Activated T-helper 17 cell treated with anti-CD3 and anti-CD28 coated beads, Interleukin-2, amount 50 U/mL, for 72 hours (primary cell): ENCODE measurements around the gene NGEF. TPM values are rescaled to one million over a fixed set of nuclear protein-coding genes. Genes with fewer than 3 reads are reported as not detected.
"Not testable (repeated sequence)": the region's sequence is repeated elsewhere in the genome, so short reads cannot be mapped to it uniquely, and the experiment has no call there.

Experiments used
- ATAC-seq: fragments of 150-1000 bp; cut with Tn5 transposase; replicated peaks from 2 replicates; pipeline ENCODE4 v1.10.0; 2021; ENCODE audit warnings: mild to moderate bottlenecking, moderate library complexity
- H3K27ac Mint-ChIP-seq: one replicate; pipeline ENCODE4 v1.8.0; 2022; ENCODE audit warnings: mixed read lengths
- H3K27me3 Mint-ChIP-seq: one replicate; pipeline ENCODE4 v1.8.0; 2022; ENCODE audit warnings: mixed read lengths
- H3K36me3 Mint-ChIP-seq: one replicate; pipeline ENCODE4 v1.8.0; 2022; ENCODE audit warnings: low read depth, mild to moderate bottlenecking, mixed read lengths
- H3K4me1 Mint-ChIP-seq: one replicate; pipeline ENCODE4 v1.8.0; 2022; ENCODE audit warnings: mixed read lengths
- H3K4me3 Mint-ChIP-seq: one replicate; pipeline ENCODE4 v1.8.0; 2022; ENCODE audit warnings: mild to moderate bottlenecking, mixed read lengths
- H3K9me3 Mint-ChIP-seq: one replicate; pipeline ENCODE4 v1.8.0; 2022; ENCODE audit warnings: mixed read lengths
- total RNA-seq, 2 donors: library from RNA; stranded (reverse); gene quantifications; one replicate each; pipeline ENCODE4 v1.2.3, GENCODE V29; 2022

Gene NGEF
- total RNA-seq, 2 donors from 2014 or later = 1.0 TPM; not detected in 1

DNA sequence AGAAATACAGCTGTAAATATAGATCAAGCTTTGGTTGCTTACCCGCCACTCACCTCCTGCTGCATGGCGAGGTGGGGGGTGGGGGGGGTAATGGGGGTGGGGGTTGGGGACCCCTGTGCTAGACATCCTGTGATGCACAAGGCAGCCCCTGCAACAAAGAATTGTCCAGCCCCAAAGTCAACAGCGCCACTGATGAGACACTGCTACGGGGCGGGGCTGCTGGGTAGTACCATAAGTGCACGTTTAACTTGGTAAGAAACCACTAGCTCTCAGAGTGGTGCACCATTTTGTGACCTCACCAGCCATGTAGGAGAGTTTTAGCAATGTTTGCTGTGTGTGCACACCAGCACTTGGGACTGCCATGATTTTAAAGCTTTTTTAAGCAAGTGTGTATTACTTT is 102.7 kb downstream of the NGEF start:
- Mint-ChIP-seq H3K27me3 (peaks cover 38% of the 10 kb centered on the region), H3K4me1 (no peaks in the 10 kb centered on the region), H3K27ac (no peak overlapping the region), H3K36me3 (no peaks in the 10 kb centered on the region), H3K9me3 (peaks cover 6% of the 10 kb centered on the region), H3K4me3 (no peak overlapping the region)
- ATAC-seq = no peak

DNA sequence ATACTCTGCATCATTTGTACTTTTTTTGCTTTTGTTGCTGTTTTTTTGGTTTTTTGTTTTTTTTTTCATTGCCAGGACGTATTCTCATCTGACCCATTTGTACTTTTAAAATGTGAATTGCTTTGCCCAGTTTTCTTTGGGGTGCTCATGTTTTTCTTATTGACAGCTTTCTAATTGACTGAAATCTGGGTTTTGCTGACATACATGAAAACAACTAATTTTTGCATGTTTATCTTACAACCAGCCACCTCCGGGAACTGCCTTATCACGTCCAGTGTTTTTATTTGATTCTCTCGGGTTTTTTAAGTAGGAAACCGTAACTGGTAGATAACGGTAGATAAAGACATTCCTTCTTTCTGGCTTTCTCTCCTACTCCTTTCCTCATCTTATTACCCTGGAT is 104.4 kb downstream of the NGEF start:
- Mint-ChIP-seq H3K27me3 (peaks cover 30% of the 10 kb centered on the region), H3K9me3 (peaks cover 6% of the 10 kb centered on the region), H3K4me3 (no peak overlapping the region), H3K27ac (no peak overlapping the region), H3K36me3 (no peaks in the 10 kb centered on the region), H3K4me1 (no peaks in the 10 kb centered on the region)
- ATAC-seq = no peak

DNA sequence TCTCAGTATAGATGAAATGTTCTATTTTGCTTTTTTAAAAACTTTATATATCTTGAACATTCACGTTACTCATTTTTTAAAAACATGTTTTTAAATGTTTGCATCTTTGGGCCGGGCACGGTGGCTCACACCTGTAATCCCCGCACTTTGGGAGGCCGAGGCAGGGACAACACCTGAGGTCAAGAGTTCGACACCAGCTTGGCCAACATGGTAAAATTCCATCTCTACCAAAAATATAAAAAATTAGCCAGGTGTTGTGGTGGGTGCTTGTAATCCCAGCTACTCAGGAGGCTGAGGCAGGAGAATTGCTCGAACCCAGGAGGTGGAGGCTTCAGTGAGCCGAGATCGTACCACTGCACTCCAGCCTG is 105.4 kb downstream of the NGEF start:
- H3K27me3 Mint-ChIP-seq = peaks cover 23% of the 10 kb centered on the region
- not testable (repeated sequence) for H3K4me1 Mint-ChIP-seq

DNA sequence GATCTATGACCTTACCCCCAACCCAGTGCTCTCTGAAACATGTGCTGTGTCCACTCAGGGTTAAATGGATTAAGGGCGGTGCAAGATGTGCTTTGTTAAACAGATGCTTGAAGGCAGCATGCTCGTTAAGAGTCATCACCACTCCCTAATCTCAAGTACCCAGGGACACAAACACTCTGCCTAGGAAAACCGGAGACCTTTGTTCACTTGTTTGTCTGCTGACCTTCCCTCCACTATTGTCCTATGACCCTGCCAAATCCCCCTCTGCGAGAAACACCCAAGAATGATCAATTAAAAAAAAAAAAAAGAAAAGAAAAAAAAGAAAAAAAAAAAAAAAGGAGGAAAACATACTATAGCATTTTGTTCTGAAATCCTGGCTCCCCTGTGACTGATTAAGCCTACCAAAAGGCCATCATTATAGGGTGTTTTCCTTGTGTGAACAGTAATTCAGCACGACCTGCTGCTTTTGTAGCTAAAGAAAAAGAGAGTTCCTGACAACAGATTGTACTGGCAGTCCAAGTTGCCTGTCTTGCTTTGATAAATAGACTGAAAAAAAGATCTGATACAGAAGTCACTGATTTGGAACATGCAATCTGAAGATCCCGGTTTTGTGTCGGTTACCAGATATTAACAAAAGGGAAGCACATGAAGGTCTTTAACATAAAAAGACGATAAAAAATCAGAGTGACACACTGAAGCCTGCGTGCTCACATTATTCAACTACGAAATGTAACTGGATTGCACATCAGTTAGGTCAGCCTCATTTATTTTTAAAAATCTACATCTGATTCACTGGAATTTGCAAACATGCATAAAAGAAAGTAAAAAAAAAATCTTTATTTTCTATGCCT is 106.0 kb downstream of the NGEF start:
- H3K27ac Mint-ChIP-seq, H3K36me3 Mint-ChIP-seq, H3K4me1 Mint-ChIP-seq, H3K4me3 Mint-ChIP-seq, ATAC-seq, H3K9me3 Mint-ChIP-seq: not testable (repeated sequence)
- H3K27me3 Mint-ChIP-seq = peaks cover 19% of the 10 kb centered on the region

More for the DNA sequence above, 105.4 kb downstream of the NGEF start:
- not testable (repeated sequence) for H3K9me3 Mint-ChIP-seq, H3K36me3 Mint-ChIP-seq, H3K27ac Mint-ChIP-seq, ATAC-seq, H3K4me3 Mint-ChIP-seq

DNA sequence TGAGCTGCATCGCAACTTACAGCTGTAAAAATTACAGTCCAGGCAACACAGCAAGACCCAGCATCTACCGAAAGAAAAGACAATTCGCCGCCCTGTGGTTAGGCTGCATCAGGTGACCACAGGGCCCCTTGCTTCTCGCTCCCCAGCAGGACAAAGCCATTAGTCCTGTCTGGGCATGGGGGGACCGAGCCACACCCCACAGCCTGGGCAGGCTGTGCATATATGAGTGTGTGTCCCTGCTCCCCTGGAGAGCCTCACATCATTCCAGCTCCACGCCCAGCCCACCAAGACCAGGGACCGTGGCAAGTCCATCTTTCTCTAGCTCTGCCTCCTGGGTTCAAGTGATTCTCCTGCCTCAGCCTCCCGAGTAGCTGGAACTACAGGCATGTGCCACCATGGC is 109.1 kb downstream of the NGEF start:
- ATAC-seq = no peak
- no peaks in the 10 kb centered on the region for H3K4me1 Mint-ChIP-seq
- no peak overlapping the region for H3K27ac Mint-ChIP-seq
- peaks cover 4% of the 10 kb centered on the region for H3K27me3 Mint-ChIP-seq
- H3K36me3 Mint-ChIP-seq = no peaks in the 10 kb centered on the region
- H3K4me3 Mint-ChIP-seq = no peak overlapping the region
- no peaks in the 10 kb centered on the region for H3K9me3 Mint-ChIP-seq

DNA sequence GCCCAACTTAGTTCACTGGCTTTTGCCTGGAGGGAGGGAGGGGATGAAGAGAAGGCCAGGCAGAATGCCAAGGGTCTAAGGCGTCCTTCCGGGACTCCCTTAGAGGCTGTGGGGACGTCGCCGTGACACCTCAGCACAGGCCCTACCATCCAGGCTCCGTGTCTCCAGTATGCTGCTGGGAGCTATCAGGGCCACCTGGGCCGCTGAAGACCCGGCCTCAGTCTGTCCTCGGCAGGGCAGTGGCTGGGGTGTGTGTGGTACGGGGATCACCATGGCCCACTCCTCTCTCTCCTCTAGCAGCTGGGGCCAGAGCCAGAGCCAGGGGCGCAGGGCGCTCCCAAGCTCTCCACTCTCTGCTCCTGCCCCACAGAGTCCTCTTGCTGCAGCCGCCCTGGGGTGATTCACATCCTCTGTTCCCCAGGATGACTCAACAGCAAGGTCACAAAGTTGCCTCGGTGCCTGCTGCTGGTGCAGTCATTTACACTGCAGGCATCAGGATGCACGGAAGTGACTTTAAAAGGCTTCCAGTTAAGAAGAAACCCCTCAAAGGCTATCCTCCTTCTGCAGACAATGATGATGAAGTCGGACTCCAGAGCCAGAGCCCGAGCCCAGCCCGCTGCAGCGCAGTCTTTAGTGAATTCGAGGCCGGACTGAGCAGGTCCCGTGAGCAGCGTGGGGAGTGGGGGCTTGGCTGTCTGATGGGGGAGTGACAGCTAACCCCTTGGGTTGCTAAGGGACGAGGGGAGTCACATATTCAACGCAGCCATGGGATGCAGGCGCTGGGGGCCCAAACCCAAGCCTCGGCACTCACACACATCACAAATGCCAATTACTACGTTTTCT is 111.1 kb downstream of the NGEF start:
- peak; percentile 85 for ATAC-seq
- H3K9me3 Mint-ChIP-seq = no peaks in the 10 kb centered on the region
- H3K36me3 Mint-ChIP-seq = no peaks in the 10 kb centered on the region
- no peaks in the 10 kb centered on the region for H3K27me3 Mint-ChIP-seq
- no peak overlapping the region for H3K4me3 Mint-ChIP-seq
- no peak overlapping the region for H3K27ac Mint-ChIP-seq
- H3K4me1 Mint-ChIP-seq = no peaks in the 10 kb centered on the region

DNA sequence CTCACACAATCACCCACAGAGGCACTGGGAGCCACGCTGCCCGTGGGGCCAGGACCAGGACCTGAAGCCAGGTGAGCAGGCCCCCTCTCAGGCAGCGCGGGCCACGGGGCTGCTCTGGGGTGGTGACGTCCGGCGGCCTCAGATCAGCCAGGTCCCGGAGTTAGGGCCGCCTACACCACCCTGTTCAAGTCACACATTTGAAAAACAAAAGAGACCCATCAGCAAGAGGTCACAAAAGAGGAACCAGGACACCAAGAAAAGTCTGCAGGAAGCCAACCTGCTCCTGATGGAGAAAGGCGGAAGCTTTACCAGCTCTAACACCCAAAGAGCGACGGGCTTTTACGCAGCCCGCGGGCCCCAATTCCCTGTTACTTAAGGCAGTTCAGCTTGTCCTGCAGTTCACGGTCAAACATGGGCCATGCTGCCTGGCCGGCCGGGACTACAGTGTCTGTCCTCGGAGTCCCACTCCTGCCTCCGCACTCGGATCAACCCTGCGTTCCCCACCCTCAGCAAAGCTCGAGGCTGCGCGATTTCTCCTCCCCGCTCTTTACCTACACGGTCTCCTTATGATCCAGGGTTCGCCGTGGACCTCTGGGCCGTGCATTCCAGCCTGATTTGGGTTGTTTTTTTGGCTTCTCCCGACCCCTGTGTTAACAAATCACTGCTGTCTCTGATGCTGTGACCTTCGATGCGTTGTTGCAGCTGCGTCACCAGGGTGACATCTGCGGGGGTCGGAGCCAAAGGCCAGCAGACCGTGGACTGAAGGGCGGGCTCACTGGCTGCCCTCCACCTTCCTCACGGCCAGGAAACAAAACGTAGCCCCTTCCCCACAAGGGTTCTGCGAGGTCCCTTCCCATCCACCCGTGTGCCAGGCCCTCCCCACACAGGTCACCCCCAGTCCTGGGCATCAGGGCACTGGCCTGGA is 112.0 kb downstream of the NGEF start:
- Mint-ChIP-seq H3K4me1 (no peaks in the 10 kb centered on the region), H3K4me3 (no peak overlapping the region), H3K9me3 (no peaks in the 10 kb centered on the region), H3K36me3 (no peaks in the 10 kb centered on the region), H3K27me3 (no peaks in the 10 kb centered on the region), H3K27ac (no peak overlapping the region)
- no peak for ATAC-seq

DNA sequence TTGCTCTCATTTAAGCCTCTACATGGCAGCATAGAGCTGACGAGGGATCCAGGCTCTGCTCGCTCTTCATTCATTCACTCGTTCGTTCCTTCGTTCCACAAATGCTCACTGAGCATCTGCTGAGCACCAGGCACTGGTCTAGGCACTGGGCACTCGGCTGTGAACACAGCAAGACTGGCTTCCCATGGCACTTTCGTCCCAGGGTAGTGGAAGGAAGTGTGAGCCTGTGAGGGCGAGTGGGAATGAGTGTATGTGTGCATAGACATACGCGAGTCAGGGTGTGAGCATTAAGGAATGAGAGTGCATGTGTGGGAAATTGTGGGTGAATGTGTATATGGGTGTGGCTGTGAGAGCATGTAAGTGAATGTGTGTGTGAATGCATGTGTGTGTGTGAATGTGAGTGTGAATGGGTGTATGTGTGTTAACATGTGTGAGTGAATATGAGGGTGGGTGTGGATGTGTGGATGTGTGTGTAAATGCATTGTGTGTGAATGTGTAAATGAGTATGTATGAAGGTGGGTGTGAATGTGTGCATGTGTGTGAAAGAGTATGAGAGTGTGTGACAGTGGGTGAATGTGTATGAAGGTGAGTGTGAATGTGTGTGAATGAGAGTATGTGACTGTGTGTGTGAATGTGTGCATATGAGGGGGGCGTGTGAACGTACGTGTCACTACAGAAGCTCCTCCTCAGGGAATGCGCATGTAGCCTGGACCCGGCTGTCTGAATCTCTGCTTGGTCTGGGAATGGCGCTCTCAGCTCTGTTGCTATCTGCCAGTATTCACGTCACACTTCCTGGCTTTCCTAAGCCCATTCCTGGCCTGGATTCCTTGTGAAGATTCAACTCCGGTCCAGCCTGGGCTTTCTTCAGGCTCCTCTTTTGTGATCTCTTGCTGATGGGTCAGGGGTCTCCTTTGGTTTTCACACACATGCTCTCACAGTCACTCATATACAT is 114.2 kb downstream of the NGEF start:
- no peak overlapping the region for H3K27ac Mint-ChIP-seq
- ATAC-seq = no peak
- H3K27me3 Mint-ChIP-seq = no peaks in the 10 kb centered on the region
- H3K4me1 Mint-ChIP-seq = no peaks in the 10 kb centered on the region
- H3K9me3 Mint-ChIP-seq = no peaks in the 10 kb centered on the region
- H3K36me3 Mint-ChIP-seq = no peaks in the 10 kb centered on the region
- no peak overlapping the region for H3K4me3 Mint-ChIP-seq

DNA sequence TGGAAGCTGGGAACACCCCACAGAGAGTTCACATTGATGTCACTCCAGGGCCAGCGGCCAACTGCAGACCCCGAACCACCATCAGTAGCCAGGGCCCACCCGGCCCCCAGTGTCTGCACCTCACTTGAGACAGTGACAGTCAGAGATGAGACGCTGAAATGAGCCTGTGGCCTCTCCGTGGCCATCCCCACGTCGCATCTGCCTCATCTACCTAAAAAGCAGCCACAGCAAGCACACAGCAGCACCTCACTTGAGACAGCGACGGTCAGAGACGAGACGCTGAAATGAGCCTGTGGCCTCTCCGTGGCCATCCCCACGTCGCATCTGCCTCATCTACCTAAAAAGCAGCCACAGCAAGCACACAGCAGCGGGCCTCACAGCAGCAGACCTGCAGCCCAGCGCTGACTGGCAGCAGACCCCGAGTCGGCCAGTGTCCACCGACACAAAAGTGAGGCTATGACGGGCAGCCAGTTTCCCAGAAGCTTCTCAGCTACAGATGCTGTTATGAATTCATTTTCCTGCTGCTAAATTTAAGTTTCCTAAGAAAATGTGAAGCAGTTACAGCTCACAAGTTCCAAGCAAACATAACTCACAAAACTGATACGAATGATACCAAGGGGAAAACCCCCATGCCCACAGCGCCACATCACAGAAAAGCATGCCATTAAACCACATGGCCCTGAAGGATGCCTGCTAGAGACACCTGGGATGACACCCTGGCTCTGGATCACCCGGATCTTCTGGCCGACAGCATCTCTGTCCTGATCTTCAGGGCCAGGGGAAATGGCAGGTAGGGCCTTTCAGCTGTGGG is 115.3 kb downstream of the NGEF start:
- ATAC-seq = peak; percentile 82
- Mint-ChIP-seq H3K27ac (no peak overlapping the region), H3K27me3 (no peaks in the 10 kb centered on the region), H3K36me3 (no peaks in the 10 kb centered on the region), H3K9me3 (no peaks in the 10 kb centered on the region), H3K4me3 (no peak overlapping the region), H3K4me1 (no peaks in the 10 kb centered on the region)

DNA sequence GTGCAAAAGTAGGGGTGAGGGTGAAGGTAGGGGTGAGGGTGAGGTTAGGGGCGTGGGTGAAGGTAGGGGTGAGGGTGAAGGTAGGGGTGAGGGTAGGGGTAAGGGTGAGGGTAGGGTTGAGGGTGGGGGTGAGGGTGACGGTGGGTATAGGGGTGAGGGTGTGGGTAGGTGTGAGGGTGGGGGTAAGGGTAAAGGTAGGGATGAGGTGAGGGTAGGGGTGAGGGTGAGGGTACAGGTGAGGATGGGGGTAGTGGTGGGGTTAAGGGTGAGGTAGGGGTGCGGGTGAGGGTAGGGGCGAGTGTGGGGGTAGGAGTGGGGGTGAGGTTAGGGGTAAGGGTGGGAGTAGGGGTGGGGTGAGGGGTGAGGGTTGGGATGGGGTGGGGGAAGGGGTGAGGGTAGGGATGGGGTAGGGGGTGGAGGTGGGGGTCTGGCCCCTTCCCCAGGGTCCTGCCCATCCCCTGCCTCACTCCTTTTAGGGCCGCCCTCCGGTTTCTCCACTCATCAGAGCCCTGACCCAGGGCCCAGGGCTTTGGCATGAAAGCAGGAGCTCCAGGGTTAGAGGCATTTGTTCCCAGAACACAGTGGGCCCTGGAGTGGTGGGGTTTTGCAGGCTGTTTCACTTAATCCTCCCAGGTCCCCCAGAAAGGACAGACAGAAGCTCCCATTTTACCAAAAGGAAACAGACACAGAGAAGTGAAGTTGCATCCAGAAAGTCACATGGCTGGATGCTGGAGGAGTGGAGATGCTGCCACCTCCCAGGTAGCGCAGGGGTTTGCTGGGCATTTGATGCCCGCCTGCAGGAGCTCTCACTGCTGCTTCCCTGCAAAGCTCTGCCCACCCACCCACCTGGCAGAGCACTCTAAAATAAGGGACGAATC is 116.1 kb downstream of the NGEF start:
- H3K27ac Mint-ChIP-seq = no peak overlapping the region
- no peaks in the 10 kb centered on the region for H3K4me1 Mint-ChIP-seq
- no peak for ATAC-seq

DNA sequence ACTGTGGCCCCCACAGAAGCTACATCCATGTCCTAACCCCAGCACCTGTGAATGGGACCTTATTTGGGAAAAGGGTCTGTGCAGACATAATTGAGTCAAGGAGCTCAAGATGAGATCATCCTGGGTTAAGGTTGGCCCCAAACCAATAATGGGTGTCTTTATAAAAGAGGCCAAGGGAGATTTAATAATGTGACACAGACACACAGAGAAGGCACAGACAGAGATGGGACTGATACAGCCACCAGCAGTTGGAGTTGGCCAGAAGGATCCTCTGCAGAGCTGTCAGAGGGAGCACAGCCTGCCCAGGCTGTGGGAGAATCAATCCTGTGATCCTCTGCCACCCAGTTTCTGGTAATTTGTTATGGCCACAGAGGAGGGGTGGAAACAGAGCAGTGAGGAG is 116.9 kb downstream of the NGEF start:
- Mint-ChIP-seq H3K27me3 (peaks cover 9% of the 10 kb centered on the region), H3K4me1 (no peaks in the 10 kb centered on the region), H3K27ac (peak overlapping the region; percentile 71), H3K4me3 (no peak overlapping the region), H3K9me3 (no peaks in the 10 kb centered on the region), H3K36me3 (no peaks in the 10 kb centered on the region)
- ATAC-seq = no peak

More for the DNA sequence above, 116.1 kb downstream of the NGEF start:
- no peak overlapping the region for H3K4me3 Mint-ChIP-seq
- no peaks in the 10 kb centered on the region for H3K9me3 Mint-ChIP-seq
- H3K27me3 Mint-ChIP-seq = peaks cover 7% of the 10 kb centered on the region
- H3K36me3 Mint-ChIP-seq = no peaks in the 10 kb centered on the region

DNA sequence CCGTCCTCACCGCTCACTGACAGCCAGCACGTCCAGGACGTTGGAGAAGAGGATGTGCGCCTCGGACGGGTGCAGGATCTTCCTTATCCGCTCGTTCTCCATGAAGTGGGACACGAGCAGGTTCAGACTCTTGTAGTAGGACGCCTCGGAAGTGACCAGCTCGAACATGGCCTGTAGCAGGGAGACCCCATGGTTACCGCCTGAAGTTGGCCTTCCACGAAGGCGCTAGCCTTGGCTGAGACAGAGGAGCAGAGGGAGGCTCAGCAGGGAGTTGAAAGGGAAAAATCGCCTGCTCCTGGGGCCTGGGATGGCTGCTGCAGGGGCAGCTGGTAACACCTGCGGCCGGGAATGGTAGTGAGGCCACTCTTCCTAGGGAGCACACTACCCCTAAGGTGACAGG is 118.3 kb downstream of the NGEF start:
- H3K4me1 Mint-ChIP-seq = no peaks in the 10 kb centered on the region
- H3K4me3 Mint-ChIP-seq = no peak overlapping the region
- H3K9me3 Mint-ChIP-seq = no peaks in the 10 kb centered on the region
- no peaks in the 10 kb centered on the region for H3K36me3 Mint-ChIP-seq
- peaks cover 19% of the 10 kb centered on the region for H3K27me3 Mint-ChIP-seq
- no peak overlapping the region for H3K27ac Mint-ChIP-seq
- ATAC-seq = no peak
